GM12878 (cell line): ENCODE data around the gene SRSF2. TPM values are rescaled to one million over a fixed set of nuclear protein-coding genes. Genes with fewer than 3 reads are reported as not detected.
"Not testable (repeated sequence)": the region's sequence is repeated elsewhere in the genome, so short reads cannot be mapped to it uniquely, and the experiment has no call there.

Experiments
- ATAC-seq: fragments of 200-7000 bp; cut with Tn5 transposase; 3 replicates; pipeline ENCODE4 v1.9.1; 2020; ENCODE audit warnings: mild to moderate bottlenecking, moderate library complexity
- BruUV-seq: library from RNA; stranded (reverse); fragments of 400-500 nt; replicated peaks from 2 replicates; lab custom pipeline; 2021; lab: Mats Ljungman, UMichigan
- CTCF ChIA-PET: fragments of 300-600 bp; sonication (Branson Sonifier 250); formaldehyde crosslinking; extraction: SDS; loops from one replicate; lab custom pipeline; 2021; ENCODE audit warnings: inconsistent platforms; lab: Yijun Ruan, JAX
- POLR2A ChIA-PET: fragments of 350-600 bp; formaldehyde crosslinking; extraction: SDS; loops from one replicate; lab custom pipeline; 2021; ENCODE audit warnings: inconsistent platforms; lab: Charles Lee
- RAD21 ChIA-PET: fragments of 300-600 bp; sonication (Branson Sonifier 250); formaldehyde crosslinking; loops from one replicate; lab custom pipeline; 2023; ENCODE audit warnings: antibody characterized with exemption; ENCODE audit not compliant: unreplicated experiment; lab: Charles Lee
- SMC1A ChIA-PET: fragments of 300-600 bp; sonication (Branson Sonifier 250); formaldehyde crosslinking; loops from one replicate; lab custom pipeline; 2023; ENCODE audit not compliant: unreplicated experiment, uncharacterized antibody; lab: Charles Lee
- DNase-seq: peaks from one replicate; pipeline ENCODE4 v3.0.0-alpha.2; 2011; ENCODE audit warnings: low read depth, low spot score
- FAIRE-seq: peaks from 3 replicates; lab custom pipeline; 2011; peaks lifted over from hg19 to GRCh38; lab: Jason Lieb, UNC
- H2AFZ ChIP-seq: 2 replicates; pipeline ENCODE4 v1.6.0; 2011; ENCODE audit warnings: low read depth, low read length, control low read depth; ENCODE audit not compliant: control insufficient read depth
- H3K27ac ChIP-seq: 2 replicates; pipeline ENCODE4 v1.5.1; 2011; ENCODE audit warnings: control low read depth; ENCODE audit not compliant: control insufficient read depth, insufficient read depth
- H3K27me3 ChIP-seq, 2 experiments: replicated peaks in 1 of 2; 2 replicates each; pipeline versions ENCODE4 v1.6.0 to v1.6.1; 2011; ENCODE audit warnings: low read length in 1 of 2; ENCODE audit not compliant: control insufficient read depth in 2 of 2, insufficient read depth in 2 of 2
- H3K36me3 ChIP-seq, 2 experiments: 2 replicates each; pipeline ENCODE4 v1.5.1; 2011; ENCODE audit warnings: low read length in 1 of 2; ENCODE audit not compliant: control insufficient read depth in 2 of 2, insufficient read depth in 2 of 2
- H3K4me1 ChIP-seq: 2 replicates; pipeline ENCODE4 v1.6.1; 2011; ENCODE audit warnings: mild to moderate bottlenecking, low read length, moderate library complexity, mixed read lengths; ENCODE audit not compliant: control insufficient read depth, insufficient read depth
- H3K4me2 ChIP-seq: 2 replicates; pipeline ENCODE4 v1.6.0; 2011; ENCODE audit warnings: control low read depth; ENCODE audit not compliant: control insufficient read depth, insufficient read depth
- H3K4me3 ChIP-seq: fragments of 200-600 bp; sonication (generic); 2 replicates; pipeline ENCODE4 v1.5.1; 2016
- H3K79me2 ChIP-seq: 2 replicates; pipeline ENCODE4 v1.6.0; 2011; ENCODE audit warnings: low read length; ENCODE audit not compliant: control insufficient read depth, insufficient read depth
- H3K9ac ChIP-seq: 2 replicates; pipeline ENCODE4 v1.8.0; 2011; ENCODE audit warnings: low read length, control low read depth, mixed read lengths; ENCODE audit not compliant: control insufficient read depth, insufficient read depth
- H3K9me3 ChIP-seq: replicated peaks from 3 replicates; pipeline ENCODE4 v1.5.1; 2011; ENCODE audit warnings: mild to moderate bottlenecking, low read length; ENCODE audit not compliant: control insufficient read depth, insufficient read depth
- H4K20me1 ChIP-seq: 2 replicates; pipeline ENCODE4 v1.6.0; 2011; ENCODE audit not compliant: control insufficient read depth, insufficient read depth
- SPI1 ChIP-seq: IDR thresholded peaks from 2 replicates; pipeline ENCODE4 v1.6.1; 2011; ENCODE audit warnings: low read depth, mild to moderate bottlenecking, low read length, moderate library complexity, borderline replicate concordance; ENCODE audit not compliant: insufficient read depth
- ZBTB40 ChIP-seq: fragments of 450-650 bp; IDR thresholded peaks from 2 replicates; pipeline ENCODE4 v1.6.1; 2016; ENCODE audit warnings: mild to moderate bottlenecking, moderate library complexity, borderline replicate concordance
- WGBS: methylation state at CpG from one replicate; pipeline ENCODE4 v1.1.6; 2016; ENCODE audit warnings: low lambda C conversion rate; ENCODE audit not compliant: insufficient replicate concordance, insufficient coverage; ENCODE audit errors: missing lambda C conversion rate; 5-methylcytosine and 5-hydroxymethylcytosine counted together
- in situ Hi-C: fragments of 300-500 bp; cut with MboI; formaldehyde crosslinking; loops from 9 replicates; pipeline ENCODE4 v1.14.3; 2018; ENCODE audit warnings: mixed read lengths
- intact Hi-C: fragments of 100-400 bp; cut with micrococcal nuclease; formaldehyde crosslinking; loops from one replicate; pipeline ENCODE4 v1.14.2; 2022; ENCODE audit not compliant: unreplicated experiment
- polyA plus RNA-seq, 11 experiments: library from polyadenylated mRNA; depleted of rRNA in 4 of 11; unstranded in 6 of 11; stranded (reverse) in 5 of 11; fragments of >200 nt; fragmentation: Nextera tagmentation in 4 of 11; fragmentation: Illumina TruSeq in 1 of 11; extraction: Ambion mirVana in 4 of 11; extraction: Trizol in 1 of 11; gene quantifications; 1 replicate in 1 of 11; 2 replicates in 10 of 11; pipeline versions ENCODE4 v1.2.1 to v1.2.3, GENCODE V29; 2011 to 2016; ENCODE audit warnings: inconsistent platforms in 2 of 11, missing spikeins in 2 of 11, low read depth in 1 of 11
- total RNA-seq, 4 experiments: library from RNA; depleted of rRNA in 3 of 4; stranded (reverse); fragments of >200 nt in 3 of 4; fragmentation: Illumina TruSeq in 1 of 4; extraction: Trizol in 1 of 4; gene quantifications; 2 replicates each; pipeline versions ENCODE4 v1.2.1 to v1.2.3, GENCODE V29; 2013 to 2021

Gene SRSF2
- total and polyA plus RNA-seq, 10 of the 15 experiments (the other 5 are each of a cell fraction or from before 2014, with no cell fraction given): 225 to 795 (median 410) TPM

GRCh38 chr17:76739568-76740115 is 2.5 kb upstream of the SRSF2 start:
- H4K20me1 ChIP-seq, H3K4me1 ChIP-seq, DNase-seq, H3K4me3 ChIP-seq, H2AFZ ChIP-seq, FAIRE-seq, H3K9me3 ChIP-seq, H3K27ac ChIP-seq, in situ Hi-C loops, H3K27me3 ChIP-seq, H3K36me3 ChIP-seq, H3K9ac ChIP-seq, BruUV-seq, ATAC-seq, H3K4me2 ChIP-seq: not testable (repeated sequence)
- ChIA-PET RAD21 (interaction anchor here (0.6 to 0.7 kb wide), 2 partner anchors 240 to 273 kb away, joined by 3 read pairs; no protein-coding TSS in a partner anchor), CTCF (interaction anchor here (0.9 to 1.4 kb wide), 4 partner anchors 12 to 348 kb away, joined by 3 read pairs; no protein-coding TSS in a partner anchor), SMC1A (interaction anchor here (1.1 to 2.8 kb wide), 3 partner anchors 10 to 41 kb away, joined by 3 to 10 read pairs (median 5); partner anchors contain the start of gene METTL23), POLR2A (interaction anchor here (0.5 to 6.4 kb wide), 4 partner anchors 13 to 46 kb away, joined by 3 to 60 read pairs (median 5); partner anchors contain the start of genes JMJD6 and METTL23)
- peaks cover 42% of the 10 kb centered on the region for H3K79me2 ChIP-seq
- intact Hi-C loops: loop anchor here (10.0 kb wide), 1 partner anchor 345 kb away; no protein-coding TSS in a partner anchor
- WGBS: 95% methylated on average over 13 of the region's 17 CpGs

- TF ChIP-seq SPI1 (peak; percentile 58; the same call in 1 of the 2 replicates), ZBTB40 (no peak)
- FAIRE-seq (no peak), ATAC-seq (no peak), DNase-seq (no peak)
- ChIA-PET CTCF (interaction anchor here (0.6 to 1.2 kb wide), 4 partner anchors 11 to 38 kb away, joined by 3 to 4 read pairs (median 4); no protein-coding TSS in a partner anchor), POLR2A (interaction anchor here (1.3 to 6.4 kb wide), 2 partner anchors 12 to 67 kb away, joined by 4 to 60 read pairs; partner anchors contain the start of genes JMJD6 and METTL23), SMC1A (interaction anchor here (0.6 to 2.8 kb wide), 4 partner anchors 9 to 43 kb away, joined by 3 to 10 read pairs (median 4); partner anchors contain the start of gene METTL23), RAD21 (interaction anchor here (1.0 to 2.1 kb wide), 3 partner anchors 9 to 274 kb away, joined by 3 to 12 read pairs (median 4); no protein-coding TSS in a partner anchor)
- H3K9ac ChIP-seq: peak overlapping the region; percentile 80
- H3K79me2 ChIP-seq: peaks cover 54% of the 10 kb centered on the region
- in situ Hi-C loops (no loop called here), intact Hi-C loops (loop anchor here (10.0 kb wide), 1 partner anchor 346 kb away; no protein-coding TSS in a partner anchor)
- WGBS: 15% methylated on average over 7 of the region's 7 CpGs
- H3K4me3 ChIP-seq: peak overlapping the region; percentile 92
- peak overlapping the region; percentile 90 for H3K4me2 ChIP-seq
- H2AFZ ChIP-seq: peak overlapping the region; percentile 80; the same call in 1 of the 2 replicates
- H3K27ac ChIP-seq: peak overlapping the region; percentile 91
- no peaks in the 10 kb centered on the region; the same call in 1 of the 2 replicates for H3K4me1 ChIP-seq
- peaks cover 5 to 14% of the 10 kb centered on the region in 2 experiments for H3K36me3 ChIP-seq
- H3K9me3 ChIP-seq: no peaks in the 10 kb centered on the region; the same call in 2 of the 3 replicates
- H4K20me1 ChIP-seq: no peaks in the 10 kb centered on the region; the same call in 1 of the 2 replicates
- BruUV-seq: TSS peak; percentile 64
- H3K27me3 ChIP-seq: no peaks in the 10 kb centered on the region
These were observed 1.3 kb upstream of the SRSF2 start for GRCh38 chr17:76738468-76738850.
